Fibroblast of the conjunctiva (primary cell): ENCODE data around the gene TRIM33.
"Not testable (repeated sequence)": the region's sequence is repeated elsewhere in the genome, so short reads cannot be mapped to it uniquely, and the experiment has no call there.

ENCODE experiments used
- DNase-seq: peaks from one replicate; pipeline ENCODE4 v3.0.0-alpha.2; 2010; ENCODE audit warnings: low read depth

The TRIM33 gene

DNA sequence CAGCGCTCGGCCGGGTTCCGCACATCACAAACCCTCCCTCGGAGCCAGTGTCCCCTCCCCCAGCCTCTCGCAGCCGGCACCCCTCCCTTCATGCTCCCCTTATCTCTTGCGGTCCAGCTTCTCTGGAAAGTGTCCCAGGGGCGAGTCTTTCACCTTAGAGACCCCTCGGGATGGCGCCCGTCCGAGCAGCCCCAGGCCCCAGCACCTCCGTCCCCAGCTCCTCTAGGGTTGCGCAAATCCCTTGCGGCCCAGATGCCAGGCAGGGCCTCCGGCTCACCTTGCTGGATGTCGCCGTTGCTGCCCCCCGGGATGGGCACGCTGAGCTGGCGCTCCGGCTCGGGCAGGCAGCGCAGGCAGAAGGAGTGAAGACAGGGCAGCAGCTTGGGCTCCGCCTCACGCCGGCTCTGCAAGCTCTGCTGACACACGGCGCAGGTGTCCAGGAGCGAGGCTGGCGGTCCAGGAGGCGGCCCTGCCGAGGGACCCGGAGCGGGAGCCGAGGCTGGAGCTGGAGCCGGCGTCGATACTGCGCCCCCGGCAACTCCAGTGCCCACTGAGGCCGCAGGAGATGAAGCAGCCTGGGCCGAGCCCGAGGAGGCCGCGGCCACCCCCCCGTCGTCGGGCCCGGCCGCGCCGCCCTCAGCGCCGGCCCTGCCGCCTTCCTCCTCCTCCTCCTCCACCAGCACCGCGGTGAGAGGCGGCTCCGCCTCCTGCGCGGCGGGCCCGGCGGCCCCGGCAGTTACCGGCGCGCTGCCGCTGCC, 550 bp downstream of the TRIM33 start:
- DNase-seq = no peak

DNA sequence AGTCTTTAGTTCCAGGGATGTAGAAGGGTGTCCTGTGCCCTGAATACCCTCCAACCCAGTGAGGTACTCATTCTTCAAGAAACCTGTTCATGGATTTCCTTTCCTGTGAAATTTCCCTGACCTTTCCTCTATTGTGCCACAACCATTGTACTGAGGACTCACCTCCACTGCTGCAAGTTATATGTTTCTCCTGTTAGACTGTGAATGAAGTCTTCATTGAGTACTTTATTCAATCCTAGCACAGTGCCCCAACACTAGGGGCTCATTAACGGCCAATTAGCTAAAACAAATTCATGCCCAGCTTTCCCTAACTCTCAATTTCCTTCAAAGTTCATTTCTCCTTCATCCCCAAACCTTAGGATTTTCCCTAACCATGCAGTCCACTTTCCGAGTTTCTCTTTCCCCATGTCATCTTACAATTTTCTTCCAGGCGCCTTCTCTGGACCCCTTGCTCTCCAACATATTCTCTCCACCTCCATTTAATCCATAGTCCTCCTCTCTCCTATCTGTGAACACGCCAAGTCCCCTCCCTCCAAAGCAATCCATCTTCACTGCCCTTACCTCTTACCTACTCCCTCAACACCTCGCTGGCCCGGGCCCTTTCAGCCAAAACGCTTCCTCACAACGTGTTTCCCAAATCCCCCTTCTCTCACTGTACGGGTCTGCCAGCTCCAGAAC, 1.3 kb downstream of the TRIM33 start:
- no peak for DNase-seq

DNA sequence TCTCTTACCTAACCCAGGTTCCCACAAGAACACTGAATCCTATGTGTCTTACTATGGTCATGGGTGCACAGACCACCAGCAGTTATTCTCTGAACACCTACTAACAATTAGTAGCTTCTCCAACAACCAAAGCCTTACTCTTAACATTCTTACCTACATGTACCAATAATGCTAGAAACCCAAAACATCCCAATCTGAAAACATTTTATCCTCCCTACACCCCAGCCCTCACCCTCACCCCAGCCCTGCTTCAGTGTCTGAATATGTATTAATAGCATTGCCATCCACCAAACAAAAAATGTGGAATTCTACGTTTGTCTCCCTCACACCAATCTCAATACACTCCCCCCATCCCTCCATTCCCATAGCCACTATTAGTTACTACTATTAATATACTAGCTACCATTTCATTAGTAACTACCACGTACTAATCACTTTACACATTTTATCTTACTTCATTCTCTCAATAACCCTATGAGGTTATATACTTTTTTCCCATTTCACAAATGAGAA, 2.6 kb downstream of the TRIM33 start:
- DNase-seq = no peak

GRCh38 chr1:114507513-114507912, 3.5 kb downstream of the TRIM33 start:
- no peak for DNase-seq

GRCh38 chr1:114505148-114505561, 5.8 kb downstream of the TRIM33 start:
- DNase-seq = no peak

GRCh38 chr1:114503916-114504422, 7.0 kb downstream of the TRIM33 start:
- DNase-seq = no peak

GRCh38 chr1:114502080-114502479, 8.9 kb downstream of the TRIM33 start:
- DNase-seq = no peak

DNA sequence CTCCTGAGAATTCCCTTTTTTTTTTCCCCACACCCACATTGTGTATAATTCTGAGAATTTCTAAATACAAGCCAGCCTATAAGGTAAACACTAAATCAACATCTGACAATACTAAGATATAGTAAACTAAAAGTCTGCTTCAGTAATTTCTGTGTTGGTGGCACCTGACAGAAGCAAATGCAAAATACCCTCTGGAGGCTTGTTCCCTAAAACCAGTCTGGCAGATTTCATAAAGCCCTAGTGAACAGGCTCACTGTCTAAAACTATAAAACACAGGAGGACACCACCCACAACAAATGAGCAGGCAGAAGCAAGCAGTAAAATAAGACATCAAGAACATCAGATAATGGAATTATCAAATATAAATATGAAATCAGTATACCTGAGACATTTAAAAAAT, 11.5 kb downstream of the TRIM33 start:
- DNase-seq = no peak

DNA sequence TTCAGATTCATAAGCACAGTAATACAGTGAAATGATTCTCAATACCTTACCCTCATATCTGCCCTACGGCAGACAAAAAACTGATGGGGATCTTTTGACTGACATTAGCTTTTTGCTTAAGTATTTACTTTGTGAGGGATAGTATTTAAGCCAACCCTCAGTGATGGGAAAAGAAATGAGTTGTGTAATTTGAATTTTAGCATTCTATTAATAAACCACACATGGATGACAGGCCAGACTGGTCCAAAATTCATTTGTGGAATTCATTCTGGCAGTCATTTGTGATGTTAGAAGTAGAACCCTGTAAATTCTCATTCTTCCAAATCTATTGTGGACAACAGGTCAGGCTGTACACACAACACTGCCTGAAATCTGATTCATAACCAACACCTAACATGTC, 14.9 kb downstream of the TRIM33 start:
- no peak for DNase-seq

- DNase-seq = no peak
Measured at GRCh38 chr1:114495486-114495885, 15.5 kb downstream of the TRIM33 start.

DNA sequence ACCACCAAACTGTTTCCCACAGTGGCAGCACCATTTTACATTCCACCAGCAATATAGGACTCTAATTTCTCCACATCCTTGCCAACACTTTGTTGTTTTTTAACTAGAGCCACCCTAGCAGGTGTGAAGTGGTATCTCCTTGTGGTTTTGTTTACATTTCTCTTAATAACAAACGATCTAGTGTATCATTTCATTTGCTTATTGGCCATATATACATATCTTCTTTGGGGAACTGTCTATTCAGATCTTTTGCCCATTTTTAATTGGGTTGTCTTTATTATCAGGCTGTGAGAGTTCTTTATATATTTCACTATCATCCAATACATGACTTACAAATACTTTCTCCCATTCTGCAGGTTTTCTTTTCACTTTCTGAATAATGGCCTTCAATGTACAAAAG, 18.0 kb downstream of the TRIM33 start:
- DNase-seq = no peak

GRCh38 chr1:114490274-114490693, 20.7 kb downstream of the TRIM33 start:
- no peak for DNase-seq

DNA sequence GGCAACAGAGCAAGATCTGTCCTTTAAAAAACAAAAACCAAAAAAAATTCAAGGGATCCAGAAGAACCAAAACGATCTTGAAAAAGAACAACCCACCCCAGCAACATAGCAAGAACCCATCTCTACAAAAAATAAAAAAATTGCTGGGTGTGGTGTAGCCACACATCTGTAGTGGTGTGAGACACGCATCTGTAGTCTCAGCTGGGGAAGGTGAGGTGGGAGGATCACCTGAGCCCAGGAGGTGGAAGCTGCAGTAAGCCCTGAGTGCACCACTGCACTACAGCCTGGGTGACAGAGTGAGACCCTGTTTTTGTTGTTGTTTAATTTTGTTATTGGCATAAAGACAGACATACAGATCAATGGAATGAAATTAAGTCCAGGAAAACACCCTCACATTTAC, 22.3 kb downstream of the TRIM33 start:
- no peak for DNase-seq

DNA sequence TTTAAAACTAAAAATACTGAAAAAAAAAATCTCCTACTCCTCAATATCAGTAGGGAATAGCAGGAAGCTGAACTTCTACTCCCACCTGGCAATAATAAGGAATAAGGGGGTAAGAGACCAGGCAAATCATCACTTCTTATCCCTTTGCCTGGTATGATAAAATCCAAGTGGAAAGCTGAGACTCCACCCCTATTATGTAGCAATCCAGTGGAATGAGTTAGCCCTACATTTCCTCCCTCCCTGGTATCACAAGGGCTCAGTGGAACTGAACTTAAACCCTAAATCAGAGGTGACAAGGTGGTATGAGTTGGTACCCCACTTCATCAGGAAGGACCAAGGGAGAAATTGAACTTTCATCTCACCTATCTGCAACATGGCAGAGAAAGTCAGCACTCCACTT, 25.7 kb downstream of the TRIM33 start:
- no peak for DNase-seq

DNA sequence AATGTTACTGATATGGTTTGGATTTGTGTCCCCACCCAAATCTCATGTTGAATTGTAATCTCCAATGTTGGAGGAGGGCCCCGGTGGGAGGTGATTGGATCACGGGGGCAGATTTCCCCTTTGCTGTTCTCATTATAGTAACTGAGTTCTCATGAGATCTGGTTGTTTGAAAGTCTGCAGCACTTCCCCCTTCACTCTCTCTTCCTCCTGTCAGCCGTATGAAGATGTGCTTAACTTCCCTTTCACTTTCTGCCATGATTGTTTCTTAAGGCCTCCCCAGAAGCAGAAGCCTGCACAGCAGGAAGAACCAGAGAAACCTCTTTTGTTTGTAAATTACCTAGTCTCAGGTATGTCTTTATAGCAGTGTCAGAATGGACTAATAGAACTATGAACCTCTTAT, 28.4 kb downstream of the TRIM33 start:
- DNase-seq = no peak

GRCh38 chr1:114479636-114480035, 31.4 kb downstream of the TRIM33 start:
- DNase-seq = not testable (repeated sequence)

GRCh38 chr1:114479134-114479533, 31.9 kb downstream of the TRIM33 start:
- DNase-seq = no peak

DNA sequence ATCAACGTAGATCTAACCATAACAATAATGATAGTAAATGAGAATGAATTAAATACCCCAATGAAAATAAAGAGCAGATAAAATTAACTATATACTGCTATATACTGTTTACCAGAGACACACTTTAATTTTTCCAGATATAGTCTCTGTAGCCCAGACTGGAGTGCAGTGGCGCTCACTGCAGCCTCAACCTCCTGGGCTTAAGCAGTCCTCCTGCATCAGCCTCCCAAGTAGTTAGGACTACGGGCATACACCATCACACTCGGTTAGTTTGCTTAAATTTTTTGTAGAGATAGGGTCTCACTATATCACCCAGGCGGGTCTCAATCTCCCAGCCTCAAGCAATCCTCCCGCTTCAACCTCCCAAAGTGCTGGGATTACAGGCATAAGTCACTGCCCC, 37.2 kb downstream of the TRIM33 start:
- no peak for DNase-seq

GRCh38 chr1:114472408-114472807, 38.6 kb downstream of the TRIM33 start:
- DNase-seq = no peak

DNA sequence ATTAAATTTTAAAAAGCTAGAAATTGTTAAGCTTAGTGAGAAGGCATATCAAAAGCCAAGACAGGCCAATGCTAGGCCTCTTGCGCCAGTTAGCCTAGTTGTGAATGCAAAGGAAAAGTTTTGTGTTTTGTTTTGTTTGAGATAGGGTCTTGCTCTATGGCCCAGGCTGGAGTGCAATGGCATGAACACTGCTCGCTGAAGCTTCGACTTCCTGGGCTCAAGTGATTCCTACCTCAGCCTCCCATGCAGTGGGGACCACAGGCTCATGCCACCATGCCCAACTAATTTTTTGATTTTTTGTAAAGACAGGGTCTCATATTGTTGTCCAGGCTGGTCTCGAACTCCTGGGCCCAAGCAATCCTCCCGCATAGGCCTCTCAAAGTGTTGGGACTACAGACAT, 40.3 kb downstream of the TRIM33 start:
- DNase-seq = no peak

DNA sequence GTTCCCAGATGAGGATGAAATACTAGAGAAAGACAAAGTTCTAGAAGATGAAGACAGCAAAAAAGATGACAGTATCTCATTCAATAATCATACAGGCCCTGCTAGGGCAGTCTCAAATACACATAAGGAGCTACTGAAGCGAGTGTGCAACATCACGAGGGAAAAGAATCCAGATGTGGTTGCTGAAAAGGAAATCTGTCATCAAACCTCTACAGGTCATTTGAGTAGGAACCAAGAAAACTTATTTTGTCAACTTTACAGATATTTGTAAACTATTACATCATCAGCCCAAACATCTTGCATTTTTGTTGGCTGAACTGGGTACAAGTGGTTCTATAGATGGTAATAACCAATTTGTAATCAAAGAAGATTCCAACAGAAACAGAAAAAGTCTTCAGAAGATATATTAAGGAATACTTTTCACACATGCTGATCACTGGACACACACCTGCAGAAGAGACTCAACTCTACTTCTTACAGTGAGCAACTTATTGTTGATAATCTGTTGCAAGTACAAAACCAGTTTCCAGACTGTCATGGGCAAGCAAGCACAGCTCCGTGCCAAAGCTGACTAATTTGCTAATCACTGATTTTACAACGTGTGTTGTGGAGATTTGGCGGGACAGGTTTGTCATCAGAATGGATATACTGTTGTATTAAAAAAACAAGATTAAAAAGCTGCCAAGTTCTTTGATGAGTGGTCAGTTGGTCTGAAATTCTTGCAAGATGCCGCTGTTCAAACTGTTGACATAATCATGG, 42.1 kb downstream of the TRIM33 start:
- DNase-seq = no peak

DNA sequence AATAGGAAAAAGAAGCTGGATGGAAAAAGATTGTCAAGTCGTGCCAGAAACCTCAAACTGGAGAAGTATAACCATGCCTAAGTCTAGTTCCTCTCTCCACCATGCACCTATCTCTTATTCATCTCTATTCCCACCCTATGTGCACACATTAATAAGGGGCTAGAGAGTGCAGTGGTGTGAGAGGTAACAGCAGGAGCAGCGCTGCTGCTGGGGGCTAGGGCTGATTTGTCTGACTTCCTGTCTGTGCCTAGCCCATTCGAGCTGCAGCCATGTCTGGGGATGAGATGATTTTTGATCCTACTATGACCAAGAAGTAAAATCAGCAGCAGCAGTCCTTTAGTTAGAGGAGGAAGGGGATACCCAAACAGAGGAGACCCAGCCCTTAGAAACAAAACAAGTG, 43.0 kb downstream of the TRIM33 start:
- no peak for DNase-seq

- no peak for DNase-seq
Measured at GRCh38 chr1:114467491-114467890, 43.5 kb downstream of the TRIM33 start.
